GM21423 (cell line): Measurements from ENCODE around the gene RPS4Y2.

Experiments
- ATAC-seq: cut with Tn5 transposase; IDR thresholded peaks from one replicate; pipeline ENCODE4 v1.9.1; 2021; ENCODE audit warnings: mild to moderate bottlenecking, moderate library complexity; ENCODE audit not compliant: unreplicated experiment

Gene RPS4Y2

GRCh38 chrY:20817067-20817466, 61.2 kb downstream of the RPS4Y2 start:
- no peak for ATAC-seq
